Heart right ventricle (tissue), 16 donors: Measurements from ENCODE around the gene C4B. TPM values are rescaled to one million over a fixed set of nuclear protein-coding genes. Genes with fewer than 3 reads are reported as not detected.
"Not testable (repeated sequence)": the region's sequence is repeated elsewhere in the genome, so short reads cannot be mapped to it uniquely, and the experiment has no call there.

Source experiments
- ATAC-seq, 8 donors: fragments of 200-7000 bp; cut with Tn5 transposase; one replicate each; pipeline ENCODE4 v1.9.1; 2020; ENCODE audit warnings: mild to moderate bottlenecking in 8 of 8, moderate library complexity in 8 of 8, moderate number of reproducible peaks in 1 of 8
- DNase-seq, 2 donors: peaks; one replicate each; pipeline ENCODE4 v3.0.0-alpha.2; 2020
- H3K27ac ChIP-seq, 10 donors: fragments of 200-600 bp; sonication (generic) in 2 of 10; one replicate each; pipeline versions ENCODE4 v1.5.0 to v1.8.0; 2020 to 2022; ENCODE audit warnings: mild to moderate bottlenecking in 3 of 10
- H3K27me3 ChIP-seq, 7 donors: fragments of 200-600 bp; one replicate each; pipeline ENCODE4 v1.8.0; 2021 to 2022; ENCODE audit warnings: mild to moderate bottlenecking in 2 of 7
- H3K36me3 ChIP-seq, 9 donors: fragments of 200-600 bp; sonication (generic) in 1 of 9; one replicate each; pipeline versions ENCODE4 v1.5.0 to v1.8.0; 2020 to 2022; ENCODE audit warnings: mild to moderate bottlenecking in 2 of 9
- H3K4me1 ChIP-seq, 9 donors: fragments of 200-600 bp; sonication (generic) in 1 of 9; one replicate each; pipeline versions ENCODE4 v1.5.0 to v1.8.0; 2020 to 2022; ENCODE audit warnings: mild to moderate bottlenecking in 4 of 9
- H3K4me3 ChIP-seq, 10 donors: fragments of 200-600 bp; sonication (generic) in 2 of 10; one replicate each; pipeline versions ENCODE4 v1.5.0 to v1.8.0; 2020 to 2022; ENCODE audit warnings: mild to moderate bottlenecking in 7 of 10, moderate library complexity in 2 of 10
- H3K9me3 ChIP-seq, 11 donors: fragments of 200-600 bp in 10 of 11; sonication (generic) in 2 of 11; one replicate each; pipeline versions ENCODE4 v1.5.0 to v1.8.0; 2013 to 2022; ENCODE audit warnings: mild to moderate bottlenecking in 2 of 11, control low read depth in 1 of 11, moderate library complexity in 1 of 11
- CTCF ChIP-seq, 9 donors: fragments of 200-600 bp; sonication (generic) in 2 of 9; IDR thresholded peaks; one replicate each; pipeline versions ENCODE4 v1.5.0 to v1.8.0; 2021 to 2022; ENCODE audit warnings: antibody characterized with exemption in 9 of 9, mild to moderate bottlenecking in 5 of 9, moderate library complexity in 1 of 9
- WGBS, 2 donors: extraction: QIAGEN DNeasy Blood & Tissue Kit; methylation state at CpG; one replicate each; pipeline ENCODE4 v1.1.7; 2013; ENCODE audit warnings: inconsistent platforms in 1 of 2; 5-methylcytosine and 5-hydroxymethylcytosine counted together
- intact Hi-C, 10 donors: fragments of 100-400 bp; cut with DNase I; formaldehyde crosslinking; loops; one replicate each; pipeline versions ENCODE4 v1.11.1 to v1.14.2; 2022
- polyA plus RNA-seq, 2 donors: library from polyadenylated mRNA; stranded (reverse); fragments of 200-250 nt; gene quantifications; one replicate each; pipeline ENCODE4 v1.2.3, GENCODE V29; 2013
- total RNA-seq, 10 donors: library from RNA; stranded (reverse); fragmentation: NEBNext Ultra II Directional in 3 of 10; extraction: Animal tissue kit (Norgen Biotek cat#: 25700) in 3 of 10; gene quantifications; one replicate each; pipeline versions ENCODE4 v1.2.1 to v1.2.4, GENCODE V29; 2021 to 2023
- donor health status: Arrhythmogenic right ventricular cardiomyopathy.
- donor health status: ischemic (EF 13 %, LVEDD 7.1; RV severe dilation, severe dysfunction).
- donor health status: healthy with polysubstance abuse.
- donor health status: DM: no; HTN: yes; CAD: no.
- donor health status: DM: no; HTN: no; CAD: no.
- donor health status: ischemic (EF 25% LVEDD 6.9; RV normal size, moderate dysfunction).
- donor health status: ischemic (EF 25% LVEDD 5.7; RV mildly dilated, moderate dysfunction).
- donor health status: healthy.
- donor health status: DM: yes; HTN: yes; CAD: no.
- donor health status: Ischemic cardiomyopathy.
- donor health status: ischemic (EF 35%, LVEDD 5.7; RV mildly dilated, moderate dysfunction).
- donor health status: nonischemic (EF 11% LVEDD 7.7; RV severe dilation, severe dysfunction).
- donor health status: DM: yes; HTN: yes; CAD: no.
- donor health status: PGD.
- donor health status: ischemic (EF 29% LVEDD 5.4; RV normal size, mild dysfunction).
- donor health status: nonischemic (EF 23%, LVEDD 6.1; RV moderate dilation, normal function).

C4B gene
- total and polyA plus RNA-seq, 12 donors = 32.6 to 357 (median 60.3) TPM

DNA sequence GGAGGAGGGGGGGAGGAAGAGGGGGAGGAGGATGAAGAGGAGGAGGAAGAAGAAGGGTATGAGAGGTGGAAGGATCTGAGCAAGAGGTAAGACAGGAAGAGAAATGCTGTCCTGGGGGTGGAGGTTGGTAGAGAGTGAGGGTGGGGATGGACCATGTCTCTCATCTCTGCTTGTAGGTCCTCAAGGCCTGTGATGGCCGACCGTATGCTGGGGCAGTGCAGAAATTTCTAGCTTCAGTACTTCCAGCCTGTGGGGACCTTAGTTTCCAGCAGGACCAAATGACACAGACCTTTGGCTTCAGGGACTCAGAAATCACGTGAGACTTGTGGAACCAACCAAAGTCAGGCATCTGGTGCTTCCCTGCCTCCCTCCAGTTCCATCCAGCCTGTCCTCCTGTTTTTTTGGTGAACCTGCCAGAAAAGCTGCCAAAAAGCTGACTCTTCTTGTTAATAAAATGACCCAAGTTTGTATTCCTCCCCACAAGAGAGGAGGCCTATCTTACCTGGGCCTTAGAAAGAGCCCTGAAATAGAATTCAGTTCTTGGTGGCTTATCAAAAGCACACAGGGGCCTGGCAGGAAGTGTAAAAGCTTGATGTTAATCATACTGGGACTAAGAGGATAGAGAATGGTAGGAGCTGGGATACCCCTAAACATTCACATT is 35.2 kb upstream of the C4B start:
- H3K27me3 ChIP-seq = no peaks in the 10 kb centered on the region
- no peak for TF ChIP-seq CTCF (IDR thresholded peaks at IDR 0.05)
- intact Hi-C loops = no loop called here
- no peaks in the 10 kb centered on the region for H3K9me3 ChIP-seq
- ATAC-seq (no peak), DNase-seq (no peak)
- no peak overlapping the region for H3K27ac ChIP-seq
- H3K4me1 ChIP-seq = no peaks in the 10 kb centered on the region
- peaks cover 0 to 33% (median 8%) of the 10 kb centered on the region in 9 donors for H3K36me3 ChIP-seq
- 86 to 88% methylated on average over 3 of the region's 3 CpGs for WGBS, 2 donors
- no peak overlapping the region for H3K4me3 ChIP-seq

- intact Hi-C loops, DNase-seq: not testable (repeated sequence)
- 93 to 98% methylated on average over 12 to 13 of the region's 13 CpGs for WGBS, 2 donors
These were observed 34.3 kb upstream of the C4B start for GRCh38 chr6:31980195-31980876.

GRCh38 chr6:31980998-31981397 is 33.6 kb upstream of the C4B start:
- H3K27me3 ChIP-seq, intact Hi-C loops, H3K4me3 ChIP-seq, H3K27ac ChIP-seq, H3K9me3 ChIP-seq, ATAC-seq, H3K4me1 ChIP-seq, DNase-seq: not testable (repeated sequence)
- H3K36me3 ChIP-seq = peaks cover 0 to 22% (median 8%) of the 10 kb centered on the region in 9 donors
- no CpG with 5 or more reads among the region's 5 CpGs for WGBS, 2 donors

More at GRCh38 chr6:31980195-31980876, 34.3 kb upstream of the C4B start:
- H3K4me1 ChIP-seq, H3K27me3 ChIP-seq, H3K4me3 ChIP-seq, H3K9me3 ChIP-seq, H3K27ac ChIP-seq, ATAC-seq: not testable (repeated sequence)
- peaks cover 0 to 25% (median 8%) of the 10 kb centered on the region in 9 donors for H3K36me3 ChIP-seq

- intact Hi-C loops, H3K4me3 ChIP-seq, DNase-seq, H3K27me3 ChIP-seq, H3K4me1 ChIP-seq, H3K9me3 ChIP-seq, H3K27ac ChIP-seq: not testable (repeated sequence)
- no CpG with 5 or more reads among the region's 7 CpGs for WGBS, 2 donors
- H3K36me3 ChIP-seq = peaks cover 0 to 22% (median 8%) of the 10 kb centered on the region in 9 donors
- ATAC-seq = peak; percentile 60 to 95 (median 86)
These were observed 32.9 kb upstream of the C4B start, which contains the start of gene C4A for GRCh38 chr6:31981744-31982143. C4A (plus strand) TSS chr6:31982057; CDS start chr6:31982108, 51 bp downstream.

DNA sequence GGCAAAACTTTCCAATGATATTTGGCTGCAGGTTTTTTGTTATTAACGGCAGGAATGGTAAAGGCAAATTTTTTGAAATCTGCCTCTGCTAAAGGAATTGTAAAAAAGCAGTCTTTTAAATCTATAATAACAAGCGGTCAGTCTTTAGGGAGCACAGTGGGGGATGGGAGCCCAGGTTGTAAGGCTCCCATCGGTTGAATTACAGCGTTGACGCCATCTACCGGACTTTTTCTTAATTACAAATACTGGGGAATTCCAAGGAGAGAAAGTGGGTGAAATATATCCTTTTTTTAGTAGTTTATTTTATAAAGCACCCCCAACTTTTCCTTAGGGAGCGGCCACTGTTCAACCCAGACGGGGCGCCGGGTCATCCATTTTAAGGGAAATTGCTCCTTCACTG is 25.2 kb upstream of the C4B start:
- ATAC-seq, H3K27ac ChIP-seq, H3K9me3 ChIP-seq, H3K27me3 ChIP-seq, H3K4me3 ChIP-seq, DNase-seq, intact Hi-C loops, H3K4me1 ChIP-seq, H3K36me3 ChIP-seq: not testable (repeated sequence)
- WGBS, 2 donors = no CpG with 5 or more reads among the region's 10 CpGs

DNA sequence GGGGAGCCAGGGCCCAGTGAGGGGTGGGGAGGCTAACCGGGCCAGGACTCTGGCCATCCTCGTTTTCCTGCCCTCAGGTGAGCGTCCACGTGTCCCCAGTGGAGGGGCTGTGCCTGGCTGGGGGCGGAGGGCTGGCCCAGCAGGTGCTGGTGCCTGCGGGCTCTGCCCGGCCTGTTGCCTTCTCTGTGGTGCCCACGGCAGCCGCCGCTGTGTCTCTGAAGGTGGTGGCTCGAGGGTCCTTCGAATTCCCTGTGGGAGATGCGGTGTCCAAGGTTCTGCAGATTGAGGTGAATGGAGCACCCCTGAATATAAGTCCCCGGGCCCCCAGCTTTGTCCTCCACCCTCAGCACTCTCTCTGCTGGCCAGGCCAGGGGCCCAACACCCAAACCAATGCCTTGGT is 20.2 kb upstream of the C4B start:
- intact Hi-C loops, H3K27me3 ChIP-seq, H3K27ac ChIP-seq, H3K36me3 ChIP-seq, ATAC-seq, DNase-seq, H3K4me1 ChIP-seq, H3K9me3 ChIP-seq, H3K4me3 ChIP-seq: not testable (repeated sequence)
- WGBS, 2 donors = 98 to 100% methylated on average over 8 to 9 of the region's 14 CpGs

DNA sequence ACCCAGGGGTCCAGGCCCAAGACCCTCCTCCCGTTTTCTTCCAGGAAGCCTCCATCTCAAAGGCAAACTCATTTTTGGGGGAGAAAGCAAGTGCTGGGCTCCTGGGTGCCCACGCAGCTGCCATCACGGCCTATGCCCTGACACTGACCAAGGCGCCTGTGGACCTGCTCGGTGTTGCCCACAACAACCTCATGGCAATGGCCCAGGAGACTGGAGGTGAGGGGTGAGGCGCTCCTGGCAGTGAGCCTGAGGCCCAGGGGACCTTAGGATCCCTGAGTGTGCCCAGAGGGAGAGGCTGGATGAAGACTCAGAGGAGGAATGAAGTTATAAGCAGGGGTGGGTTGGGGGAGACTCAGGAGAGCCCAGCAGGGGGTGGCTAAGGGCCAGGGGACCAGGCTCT is 18.2 kb upstream of the C4B start:
- H3K9me3 ChIP-seq, H3K27ac ChIP-seq, H3K4me1 ChIP-seq, DNase-seq, H3K27me3 ChIP-seq, intact Hi-C loops, H3K4me3 ChIP-seq, ATAC-seq, H3K36me3 ChIP-seq: not testable (repeated sequence)
- WGBS, 2 donors = 94 to 95% methylated on average over 5 to 6 of the region's 6 CpGs

DNA sequence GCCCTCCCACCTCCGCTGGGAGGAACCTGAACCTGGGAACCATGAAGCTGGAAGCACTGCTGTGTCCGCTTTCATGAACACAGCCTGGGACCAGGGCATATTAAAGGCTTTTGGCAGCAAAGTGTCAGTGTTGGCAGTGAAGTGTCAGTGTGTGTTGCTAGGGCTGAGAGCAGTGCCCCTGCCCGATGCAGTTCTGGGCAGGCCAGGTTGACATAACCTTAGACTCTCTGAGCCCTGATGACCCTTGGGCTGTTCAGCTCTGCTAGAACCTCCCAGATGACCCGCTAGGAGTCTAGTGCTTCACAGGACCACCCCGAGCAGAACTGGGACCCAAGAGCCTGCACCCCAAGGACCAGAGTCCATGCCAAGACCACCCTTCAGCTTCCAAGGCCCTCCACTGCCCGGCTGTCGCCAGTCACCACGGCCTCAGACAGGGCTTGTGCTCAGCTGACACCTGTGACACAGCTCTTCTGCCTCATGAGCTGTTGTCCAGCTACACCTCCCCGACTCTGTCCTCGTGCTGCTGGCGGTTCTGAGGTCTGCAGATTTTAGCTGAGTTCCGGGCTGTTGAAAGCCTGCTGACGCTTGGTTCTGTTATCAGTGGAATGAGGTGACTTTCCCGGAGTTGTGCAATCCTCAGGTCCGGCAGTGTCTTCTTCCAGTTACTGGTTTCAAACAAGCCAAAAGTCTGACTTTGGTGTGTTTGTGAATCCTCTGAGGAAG is 11.9 kb upstream of the C4B start:
- no CpG with 5 or more reads among the region's 15 CpGs for WGBS, 2 donors

DNA sequence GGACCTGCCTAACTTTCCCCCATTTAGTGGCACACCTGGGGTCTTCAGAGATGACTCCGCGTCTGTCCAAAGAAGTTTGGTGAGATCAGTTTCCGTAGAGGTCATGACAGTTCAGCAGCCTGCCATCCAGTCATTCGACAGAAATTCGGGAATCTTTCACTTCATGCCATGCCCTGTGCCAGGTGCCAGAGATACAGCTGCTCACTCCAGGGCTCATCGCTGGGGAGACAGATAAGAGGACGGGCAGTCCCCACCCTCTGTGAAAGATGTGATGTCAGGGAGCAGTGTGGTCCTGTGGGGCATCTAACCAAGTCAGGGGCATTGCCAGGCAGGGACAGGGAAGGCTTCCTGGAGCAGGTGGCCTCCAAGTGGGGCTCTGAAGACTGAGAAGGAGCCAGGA is 11.3 kb upstream of the C4B start:
- DNase-seq, H3K9me3 ChIP-seq, H3K4me3 ChIP-seq, H3K27me3 ChIP-seq, H3K4me1 ChIP-seq, H3K27ac ChIP-seq, H3K36me3 ChIP-seq, intact Hi-C loops: not testable (repeated sequence)
- WGBS, 2 donors = no CpG with 5 or more reads among the region's 7 CpGs
- ATAC-seq = peak in 2 of 8 donors; percentile 5 to 19

More for the DNA sequence above, 11.9 kb upstream of the C4B start:
- H3K4me3 ChIP-seq, DNase-seq, H3K4me1 ChIP-seq, H3K9me3 ChIP-seq, intact Hi-C loops, H3K27ac ChIP-seq, H3K27me3 ChIP-seq, H3K36me3 ChIP-seq: not testable (repeated sequence)
- peak in 6 of 8 donors; percentile 9 to 59 (median 34) for ATAC-seq

- intact Hi-C loops, H3K9me3 ChIP-seq, ATAC-seq, H3K36me3 ChIP-seq, H3K27ac ChIP-seq, H3K4me3 ChIP-seq, H3K27me3 ChIP-seq, H3K4me1 ChIP-seq: not testable (repeated sequence)
- peak in 1 of 2 donors; percentile 2 for DNase-seq
- 75 to 97% methylated on average over 3 to 4 of the region's 4 CpGs for WGBS, 2 donors
These were observed 10.2 kb upstream of the C4B start for GRCh38 chr6:32004393-32004792.
